Inflammatory macrophage treated with lipopolysaccharide for 1 hour (primary cell): ENCODE results near the gene FZD7.
A peak's percentile ranks its signal among the peaks of the same experiment; 100 is the strongest.

Experiments used
- DNase-seq, 2 donors: peaks; one replicate each; pipeline ENCODE4 v3.0.0-alpha.2; 2020 to 2022

Gene FZD7

DNA sequence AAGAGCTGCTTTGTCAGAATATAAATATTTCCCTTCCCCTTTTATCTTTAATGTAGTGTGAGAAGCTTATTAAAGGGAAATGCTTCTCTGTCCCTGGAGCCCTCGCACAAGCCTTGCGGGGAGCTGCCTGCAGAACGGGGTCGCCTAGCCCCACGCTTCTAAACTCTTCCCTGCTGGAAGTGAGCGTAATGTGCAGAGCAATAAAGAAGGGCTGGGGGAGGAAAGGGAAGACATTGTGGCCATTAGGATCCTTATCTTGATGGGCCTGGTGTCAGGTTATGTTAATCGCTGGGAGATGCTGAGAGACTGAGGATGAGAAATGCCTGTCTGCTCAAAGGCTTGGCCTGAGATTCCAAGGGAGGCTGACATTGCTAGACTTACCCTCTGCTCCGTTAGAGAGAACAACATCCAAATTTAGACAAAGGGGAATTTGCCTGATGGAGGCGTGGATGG lies 18.9 kb upstream of the FZD7 start:
- no peak for DNase-seq

DNA sequence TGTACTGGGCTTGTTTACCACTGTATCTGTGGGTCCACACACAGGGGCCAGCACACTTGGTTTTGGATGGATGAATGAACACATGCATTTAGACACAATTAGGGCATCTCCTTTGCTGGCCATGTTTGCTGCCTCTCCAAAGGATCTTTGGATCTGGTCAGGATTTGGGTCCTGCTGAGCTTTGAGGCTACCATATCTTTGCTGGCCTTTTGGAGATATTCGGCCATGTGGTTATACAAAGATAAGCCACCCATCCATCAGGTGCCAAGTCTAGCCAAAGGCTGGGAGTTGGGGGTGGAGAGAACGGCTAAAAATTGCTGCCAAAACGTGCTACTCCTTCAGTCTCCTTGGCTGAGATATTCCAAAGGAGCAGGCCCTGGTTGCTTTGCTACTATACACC lies 18.2 kb upstream of the FZD7 start:
- DNase-seq, result no peak

DNA sequence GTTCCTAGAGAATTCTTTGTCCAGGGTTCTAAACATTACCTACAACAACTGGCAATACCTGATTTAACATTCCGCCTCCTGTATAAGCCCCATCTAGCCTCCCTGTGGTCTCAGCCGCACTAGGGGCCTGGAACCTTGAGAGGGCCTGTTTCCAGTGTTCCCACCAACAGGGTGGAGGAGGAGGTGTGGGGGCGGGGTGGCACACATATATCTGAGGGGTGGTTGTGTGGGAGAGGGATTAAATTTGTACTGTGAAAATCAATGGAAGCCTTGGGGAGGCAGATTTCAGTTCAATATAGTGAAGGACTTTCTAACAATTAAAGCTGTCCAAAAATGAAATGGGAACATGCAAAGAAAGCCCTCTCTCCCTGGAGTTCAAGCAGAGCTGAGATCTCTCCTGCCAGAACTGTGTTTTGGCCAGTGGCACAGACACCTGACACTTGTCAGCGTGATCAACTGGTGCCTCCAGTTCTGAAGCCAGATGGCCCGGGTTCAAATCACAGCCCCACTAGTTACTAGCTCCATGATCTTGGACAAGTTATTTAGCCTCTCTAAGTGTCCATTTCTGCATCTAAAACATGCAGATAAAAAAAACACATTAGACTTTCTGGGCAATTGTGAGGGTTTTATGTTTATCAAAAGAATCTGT lies 17.0 kb upstream of the FZD7 start:
- no peak for DNase-seq

DNA sequence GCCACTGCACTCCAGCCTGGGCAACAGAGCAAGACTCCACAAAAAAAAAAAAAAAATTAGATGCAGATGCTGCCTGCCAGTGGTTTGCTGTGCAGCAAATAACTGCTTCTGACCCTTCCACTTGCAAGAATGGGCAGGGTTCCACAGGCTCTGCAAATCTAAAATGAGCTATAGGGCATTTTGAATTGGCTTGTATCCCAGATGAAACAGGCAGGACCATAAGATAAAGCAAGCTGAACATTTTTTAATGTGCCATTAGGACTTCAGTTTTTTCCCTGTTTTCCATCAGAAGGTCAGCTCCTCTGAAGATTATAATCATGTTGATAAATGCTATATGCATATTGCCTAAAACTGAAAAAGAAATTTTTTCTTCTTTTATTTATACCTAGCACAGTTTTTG lies 15.7 kb upstream of the FZD7 start:
- no peak for DNase-seq

DNA sequence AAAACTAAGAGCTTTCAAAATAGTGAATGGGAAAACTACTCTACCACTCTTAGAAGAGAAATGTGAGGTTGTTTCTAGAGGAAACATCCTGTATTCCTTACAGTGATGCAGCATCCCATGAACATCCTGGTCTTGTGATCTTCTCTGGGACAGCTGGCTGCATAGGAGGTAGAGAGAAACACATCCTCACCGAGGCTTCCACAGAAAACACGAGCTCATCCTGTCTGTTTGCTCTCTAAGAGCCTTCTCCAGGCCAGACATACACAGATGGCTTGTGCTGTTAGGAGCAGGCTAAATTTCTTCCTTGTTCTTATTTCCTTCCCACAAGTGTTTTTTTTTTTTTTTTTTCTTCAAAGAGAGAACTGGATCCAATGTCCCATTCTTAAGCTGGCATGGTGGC lies 14.7 kb upstream of the FZD7 start:
- DNase-seq, result no peak

DNA sequence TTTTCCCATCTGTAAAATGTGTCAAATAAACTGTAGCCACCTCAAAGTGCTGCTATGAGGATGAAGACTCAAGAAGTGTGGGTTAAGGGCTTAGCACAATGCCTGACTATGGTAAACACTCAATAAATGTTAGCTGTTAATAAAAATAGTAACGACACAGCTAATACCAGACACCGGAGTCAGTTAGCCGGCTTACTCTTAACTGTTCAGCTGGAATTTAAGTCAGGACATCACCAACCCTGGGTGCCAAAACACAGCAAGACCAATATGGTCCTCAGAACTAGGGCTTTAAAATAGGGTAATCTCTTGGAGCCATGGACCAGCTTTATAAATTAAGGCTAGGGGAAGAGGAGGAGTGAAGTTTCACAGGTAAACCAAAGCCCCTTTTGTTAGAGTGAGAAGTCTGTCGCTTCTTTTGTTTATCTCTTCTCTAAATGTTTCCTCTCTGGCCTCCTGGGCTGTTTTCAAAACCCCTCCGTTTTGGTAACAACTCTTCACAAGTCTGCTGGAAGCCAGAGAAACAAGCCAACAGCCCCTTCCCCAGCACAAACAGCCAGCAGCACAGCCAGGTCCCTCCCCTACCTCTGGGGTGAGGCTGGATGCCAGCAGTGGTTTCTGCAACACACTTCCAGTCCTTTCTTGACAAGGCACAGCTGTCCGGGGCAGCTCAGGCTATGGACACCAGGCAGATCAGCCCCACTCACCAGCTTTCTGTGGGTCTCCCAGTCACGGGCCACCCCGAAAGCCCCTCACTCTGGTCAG lies 13.8 kb upstream of the FZD7 start:
- DNase-seq, result no peak

DNA sequence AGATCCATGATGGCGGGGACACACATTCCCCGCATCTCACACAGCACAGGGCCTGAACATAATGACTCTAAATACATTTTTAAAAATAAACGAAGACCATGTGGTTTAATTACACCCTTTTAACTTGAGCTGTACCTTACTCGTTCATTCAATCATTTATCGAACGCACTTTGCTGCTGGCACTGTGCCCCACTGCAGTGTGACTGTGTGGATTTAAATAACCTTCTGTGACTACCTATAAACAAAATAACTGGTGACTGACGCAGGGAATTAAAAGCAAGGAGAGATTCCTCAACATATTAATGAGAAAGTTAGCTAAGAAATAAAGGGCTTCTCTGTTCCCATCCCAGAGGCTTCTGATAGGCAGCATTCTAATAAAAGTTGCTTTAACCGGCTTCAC lies 10.9 kb upstream of the FZD7 start:
- DNase-seq, result no peak

DNA sequence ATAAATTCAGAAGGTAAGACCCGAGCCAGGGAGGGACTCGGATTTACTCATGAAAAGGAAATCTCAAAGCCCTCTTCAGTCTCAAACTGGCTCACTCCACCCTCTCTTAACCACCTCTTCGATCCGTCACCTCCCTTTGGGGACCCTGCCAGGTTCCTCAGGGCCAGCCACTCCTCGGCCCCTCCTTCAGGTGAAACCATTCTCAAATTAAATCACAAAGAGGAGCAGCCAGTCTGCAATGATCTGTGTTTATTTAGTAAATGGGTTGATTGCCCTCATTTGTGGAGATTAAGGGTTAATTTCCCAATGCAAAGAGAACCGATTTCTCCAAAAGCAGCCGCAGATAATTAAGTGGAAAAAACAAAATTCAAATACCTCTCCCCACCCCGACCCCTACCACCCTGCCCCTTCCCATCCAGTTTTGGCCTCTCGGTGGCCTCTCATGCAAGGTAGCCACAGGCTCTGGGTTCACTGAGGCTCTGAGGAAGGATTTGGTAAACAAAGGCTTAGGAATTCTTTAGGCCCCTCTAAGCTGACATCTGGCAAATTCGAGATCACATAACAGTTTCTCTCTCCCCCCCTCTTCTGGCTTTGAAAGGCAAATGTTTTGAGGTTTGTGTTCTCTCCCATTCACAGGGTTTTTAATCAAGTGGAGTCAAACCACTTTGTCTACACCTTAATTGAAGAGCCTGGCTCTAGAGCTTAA lies 10.3 kb upstream of the FZD7 start:
- no peak for DNase-seq

DNA sequence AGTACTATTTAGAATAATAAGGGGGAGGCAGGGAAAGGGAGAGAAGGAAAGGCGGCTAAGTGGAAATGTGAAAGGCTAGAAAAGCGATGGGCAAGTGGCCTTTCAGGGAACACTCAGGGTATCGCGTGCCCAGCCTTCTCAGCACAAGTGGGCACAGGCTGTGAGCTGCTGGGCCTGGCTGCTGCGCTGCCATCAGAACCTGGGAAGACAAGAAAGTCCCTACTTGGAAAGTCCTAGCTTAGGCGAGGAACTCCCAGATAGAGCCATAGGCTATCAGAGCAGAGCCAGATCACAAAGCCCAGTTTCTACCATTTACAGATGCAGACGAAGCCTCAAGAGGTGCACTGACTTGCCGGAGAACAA lies 9.8 kb upstream of the FZD7 start:
- DNase-seq, result no peak

DNA sequence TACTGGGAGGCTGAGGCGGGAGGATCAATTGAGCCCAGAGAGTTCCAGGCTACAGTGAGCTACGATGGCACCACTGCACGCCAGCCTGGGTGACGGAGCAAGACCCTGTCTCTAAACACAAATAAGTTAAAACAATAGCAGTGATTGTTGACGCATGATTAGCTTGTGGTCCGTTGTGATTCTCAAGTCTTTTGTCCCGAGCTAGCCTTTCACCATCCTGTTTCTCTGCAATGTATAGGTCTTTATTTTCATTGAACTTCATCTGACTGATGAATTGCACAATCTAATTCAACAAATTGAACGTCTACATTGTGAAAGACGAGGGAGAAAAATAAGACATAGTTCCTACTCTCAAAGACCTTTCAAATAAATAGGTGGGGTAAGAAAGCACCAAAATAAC lies 8.8 kb upstream of the FZD7 start:
- DNase-seq, result no peak

DNA sequence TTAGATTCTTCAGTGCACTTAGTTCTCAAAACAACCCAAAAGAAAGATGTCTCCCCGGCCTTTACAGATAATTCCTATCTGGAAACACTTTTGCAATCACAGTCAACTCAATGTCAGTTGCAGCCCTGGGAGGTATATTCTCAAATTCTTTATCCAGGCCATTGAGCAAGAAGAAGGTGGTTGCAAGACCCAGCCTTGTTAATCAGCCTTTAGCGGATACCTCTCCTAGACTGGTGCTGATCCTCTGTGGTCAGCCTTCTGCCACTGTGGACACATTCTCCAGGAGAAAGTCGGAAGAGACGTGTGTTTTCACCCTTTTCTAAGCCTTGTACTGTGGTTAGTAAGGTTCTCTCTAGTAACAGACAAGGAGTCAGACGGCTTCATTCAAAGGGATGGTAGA lies 7.8 kb upstream of the FZD7 start:
- no peak for DNase-seq

DNA sequence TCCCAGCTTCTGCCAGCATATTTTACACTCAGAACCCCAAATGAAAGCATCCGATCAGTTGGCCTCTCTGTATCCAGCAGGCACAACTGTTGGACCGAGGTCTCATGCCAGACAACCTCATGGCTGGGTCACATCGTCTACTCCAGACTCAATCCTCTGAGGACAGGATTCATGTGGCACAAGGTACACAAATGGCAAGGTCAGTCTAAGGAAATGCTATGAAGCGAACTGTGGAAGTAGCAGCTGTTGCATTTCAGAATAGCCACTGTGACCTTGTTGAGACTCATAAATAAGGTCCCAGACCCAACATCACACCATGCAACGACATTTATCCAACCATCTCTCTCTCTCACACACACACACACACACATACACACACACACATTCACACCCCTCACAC lies 7.1 kb upstream of the FZD7 start:
- DNase-seq, result no peak

DNA sequence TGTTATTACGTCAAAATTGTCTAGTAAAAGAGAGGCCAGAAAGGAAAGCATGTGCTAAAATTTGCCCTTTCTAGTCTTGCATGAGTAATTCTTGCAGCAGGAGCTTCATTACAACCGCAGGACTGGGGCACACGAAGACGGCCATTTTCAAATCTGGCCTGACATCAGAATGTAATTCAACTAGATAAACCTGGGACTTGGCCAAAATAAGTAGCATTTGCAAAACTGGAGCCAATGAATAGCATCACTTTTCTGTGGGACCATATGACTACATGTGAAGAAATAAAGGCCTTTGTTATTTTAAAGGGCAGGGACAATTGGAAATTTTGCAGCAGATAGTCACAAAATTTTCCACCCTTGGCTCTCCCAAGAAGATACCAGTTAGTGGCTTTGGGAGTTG lies 3.0 kb upstream of the FZD7 start:
- no peak for DNase-seq

DNA sequence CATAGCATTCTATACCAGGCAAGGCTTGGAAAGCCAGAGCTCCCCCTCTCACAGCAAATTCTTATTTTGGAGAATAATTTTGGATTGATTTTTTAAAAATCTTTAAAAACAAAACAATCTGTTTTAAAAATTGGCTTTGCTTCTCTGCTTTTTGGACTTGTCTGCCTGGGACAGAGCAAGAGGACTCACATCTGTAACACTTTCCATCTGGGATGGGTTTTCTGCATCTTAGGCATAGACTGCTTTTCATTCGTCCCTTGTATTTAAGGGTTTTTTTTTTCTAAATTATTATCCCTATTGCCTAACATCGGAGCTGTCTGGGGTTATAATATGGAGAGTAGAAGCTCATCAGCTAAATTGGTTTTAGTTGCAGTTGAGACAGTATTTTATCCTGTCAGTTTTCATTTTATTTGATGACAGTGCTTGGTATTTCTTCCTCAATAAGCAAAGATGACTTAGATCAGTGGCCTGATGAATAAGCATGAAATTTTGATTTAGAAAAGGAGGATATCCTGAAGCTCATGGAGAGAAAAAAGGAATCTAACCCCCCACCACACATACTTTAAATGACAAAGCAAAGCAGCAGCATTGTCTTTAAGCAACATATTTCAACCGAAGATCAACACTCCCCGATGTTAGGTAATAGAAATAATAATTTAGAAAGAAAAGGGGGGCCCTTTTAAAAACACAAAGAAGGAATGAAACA lies 2.3 kb upstream of the FZD7 start:
- no peak for DNase-seq

DNA sequence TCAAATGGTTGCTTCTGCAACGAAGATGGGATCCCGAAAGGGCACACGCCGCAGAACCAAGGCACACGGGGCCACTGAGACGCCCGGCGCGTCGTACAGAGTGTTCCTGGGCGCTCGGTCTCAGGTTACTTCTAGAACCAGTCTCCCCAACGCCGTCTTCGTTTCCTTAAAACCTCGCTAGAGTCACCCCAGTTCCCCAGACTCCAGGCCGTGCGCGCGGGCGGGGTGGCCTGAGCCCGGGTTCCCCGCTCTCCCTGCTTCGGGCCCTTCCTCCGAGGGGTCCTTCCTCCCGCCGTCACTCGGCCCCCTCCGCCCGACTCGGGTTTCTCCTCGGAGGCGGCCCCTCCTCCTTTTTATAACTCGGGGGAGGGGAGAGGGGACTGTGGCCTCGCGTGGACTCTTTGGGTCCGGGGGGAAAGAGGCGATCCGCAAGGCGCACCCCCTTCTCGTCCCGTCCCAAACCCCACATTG lies 774 bp upstream of the FZD7 start:
- DNase-seq, result peak; percentile 35 to 37

DNA sequence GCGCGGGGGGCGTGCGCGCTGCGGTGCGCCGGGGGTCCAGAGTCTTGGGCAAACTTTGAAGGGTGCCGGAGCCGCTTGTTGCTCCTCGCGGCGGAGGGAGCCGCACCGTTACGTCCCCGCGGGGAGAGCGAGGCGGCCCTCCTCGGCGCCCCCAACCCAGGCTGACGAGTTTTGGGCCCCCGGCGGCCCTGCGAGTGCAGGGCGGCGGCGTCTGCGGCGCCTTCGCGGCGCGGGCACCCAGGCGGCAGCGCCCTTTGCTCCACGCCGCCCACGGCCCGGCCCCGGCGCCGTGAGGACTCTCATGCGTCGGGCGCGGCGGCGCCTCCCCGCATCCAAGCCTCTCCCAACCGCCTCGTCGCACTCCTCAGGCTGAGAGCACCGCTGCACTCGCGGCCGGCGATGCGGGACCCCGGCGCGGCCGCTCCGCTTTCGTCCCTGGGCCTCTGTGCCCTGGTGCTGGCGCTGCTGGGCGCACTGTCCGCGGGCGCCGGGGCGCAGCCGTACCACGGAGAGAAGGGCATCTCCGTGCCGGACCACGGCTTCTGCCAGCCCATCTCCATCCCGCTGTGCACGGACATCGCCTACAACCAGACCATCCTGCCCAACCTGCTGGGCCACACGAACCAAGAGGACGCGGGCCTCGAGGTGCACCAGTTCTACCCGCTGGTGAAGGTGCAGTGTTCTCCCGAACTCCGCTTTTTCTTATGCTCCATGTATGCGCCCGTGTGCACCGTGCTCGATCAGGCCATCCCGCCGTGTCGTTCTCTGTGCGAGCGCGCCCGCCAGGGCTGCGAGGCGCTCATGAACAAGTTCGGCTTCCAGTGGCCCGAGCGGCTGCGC lies 814 bp downstream of the FZD7 start:
- peak; percentile 23 to 35 for DNase-seq

DNA sequence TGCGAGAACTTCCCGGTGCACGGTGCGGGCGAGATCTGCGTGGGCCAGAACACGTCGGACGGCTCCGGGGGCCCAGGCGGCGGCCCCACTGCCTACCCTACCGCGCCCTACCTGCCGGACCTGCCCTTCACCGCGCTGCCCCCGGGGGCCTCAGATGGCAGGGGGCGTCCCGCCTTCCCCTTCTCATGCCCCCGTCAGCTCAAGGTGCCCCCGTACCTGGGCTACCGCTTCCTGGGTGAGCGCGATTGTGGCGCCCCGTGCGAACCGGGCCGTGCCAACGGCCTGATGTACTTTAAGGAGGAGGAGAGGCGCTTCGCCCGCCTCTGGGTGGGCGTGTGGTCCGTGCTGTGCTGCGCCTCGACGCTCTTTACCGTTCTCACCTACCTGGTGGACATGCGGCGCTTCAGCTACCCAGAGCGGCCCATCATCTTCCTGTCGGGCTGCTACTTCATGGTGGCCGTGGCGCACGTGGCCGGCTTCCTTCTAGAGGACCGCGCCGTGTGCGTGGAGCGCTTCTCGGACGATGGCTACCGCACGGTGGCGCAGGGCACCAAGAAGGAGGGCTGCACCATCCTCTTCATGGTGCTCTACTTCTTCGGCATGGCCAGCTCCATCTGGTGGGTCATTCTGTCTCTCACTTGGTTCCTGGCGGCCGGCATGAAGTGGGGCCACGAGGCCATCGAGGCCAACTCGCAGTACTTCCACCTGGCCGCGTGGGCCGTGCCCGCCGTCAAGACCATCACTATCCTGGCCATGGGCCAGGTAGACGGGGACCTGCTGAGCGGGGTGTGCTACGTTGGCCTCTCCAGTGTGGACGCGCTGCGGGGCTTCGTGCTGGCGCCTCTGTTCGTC lies 1.7 kb downstream of the FZD7 start:
- DNase-seq, result peak in 1 of 2 donors; percentile 57

DNA sequence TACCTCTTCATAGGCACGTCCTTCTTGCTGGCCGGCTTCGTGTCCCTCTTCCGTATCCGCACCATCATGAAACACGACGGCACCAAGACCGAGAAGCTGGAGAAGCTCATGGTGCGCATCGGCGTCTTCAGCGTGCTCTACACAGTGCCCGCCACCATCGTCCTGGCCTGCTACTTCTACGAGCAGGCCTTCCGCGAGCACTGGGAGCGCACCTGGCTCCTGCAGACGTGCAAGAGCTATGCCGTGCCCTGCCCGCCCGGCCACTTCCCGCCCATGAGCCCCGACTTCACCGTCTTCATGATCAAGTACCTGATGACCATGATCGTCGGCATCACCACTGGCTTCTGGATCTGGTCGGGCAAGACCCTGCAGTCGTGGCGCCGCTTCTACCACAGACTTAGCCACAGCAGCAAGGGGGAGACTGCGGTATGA lies 2.3 kb downstream of the FZD7 start:
- no peak for DNase-seq

DNA sequence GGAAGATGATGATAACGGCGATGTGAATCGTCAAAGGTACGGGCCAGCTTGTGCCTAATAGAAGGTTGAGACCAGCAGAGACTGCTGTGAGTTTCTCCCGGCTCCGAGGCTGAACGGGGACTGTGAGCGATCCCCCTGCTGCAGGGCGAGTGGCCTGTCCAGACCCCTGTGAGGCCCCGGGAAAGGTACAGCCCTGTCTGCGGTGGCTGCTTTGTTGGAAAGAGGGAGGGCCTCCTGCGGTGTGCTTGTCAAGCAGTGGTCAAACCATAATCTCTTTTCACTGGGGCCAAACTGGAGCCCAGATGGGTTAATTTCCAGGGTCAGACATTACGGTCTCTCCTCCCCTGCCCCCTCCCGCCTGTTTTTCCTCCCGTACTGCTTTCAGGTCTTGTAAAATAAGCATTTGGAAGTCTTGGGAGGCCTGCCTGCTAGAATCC lies 3.0 kb downstream of the FZD7 start:
- no peak for DNase-seq

DNA sequence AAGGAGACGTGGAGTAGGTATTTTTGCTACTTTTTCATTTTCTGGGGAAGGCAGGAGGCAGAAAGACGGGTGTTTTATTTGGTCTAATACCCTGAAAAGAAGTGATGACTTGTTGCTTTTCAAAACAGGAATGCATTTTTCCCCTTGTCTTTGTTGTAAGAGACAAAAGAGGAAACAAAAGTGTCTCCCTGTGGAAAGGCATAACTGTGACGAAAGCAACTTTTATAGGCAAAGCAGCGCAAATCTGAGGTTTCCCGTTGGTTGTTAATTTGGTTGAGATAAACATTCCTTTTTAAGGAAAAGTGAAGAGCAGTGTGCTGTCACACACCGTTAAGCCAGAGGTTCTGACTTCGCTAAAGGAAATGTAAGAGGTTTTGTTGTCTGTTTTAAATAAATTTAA lies 3.4 kb downstream of the FZD7 start:
- no peak for DNase-seq
